HG03159 (cell line): ENCODE measurements around the gene RASA4.
"Not testable (repeated sequence)": the region's sequence is repeated elsewhere in the genome, so short reads cannot be mapped to it uniquely, and the experiment has no call there.

Experiments used
- ATAC-seq: cut with Tn5 transposase; IDR thresholded peaks from one replicate; pipeline ENCODE4 v1.9.1; 2021; ENCODE audit warnings: mild to moderate bottlenecking, moderate library complexity; ENCODE audit not compliant: unreplicated experiment

RASA4 gene

DNA sequence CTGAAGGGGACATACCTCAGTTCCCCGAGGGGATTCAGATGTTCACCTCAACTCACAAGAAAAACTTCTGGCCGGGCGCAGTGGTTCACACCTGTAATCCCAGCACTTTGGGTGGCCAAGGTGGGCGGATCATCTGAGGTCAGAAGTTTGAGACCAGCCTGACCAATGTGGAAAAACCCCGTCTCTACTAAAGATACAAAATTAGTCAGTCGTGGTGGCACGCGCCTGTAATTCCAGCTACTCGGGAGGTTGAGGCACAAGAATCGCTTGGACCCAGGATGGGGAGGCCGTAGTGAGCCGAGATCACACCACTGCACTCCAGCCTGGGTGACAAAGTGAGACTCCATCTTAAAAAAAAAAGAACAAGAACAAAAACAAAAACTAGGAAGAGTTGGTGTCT, 71.3 kb downstream of the RASA4 start:
- not testable (repeated sequence) for ATAC-seq

DNA sequence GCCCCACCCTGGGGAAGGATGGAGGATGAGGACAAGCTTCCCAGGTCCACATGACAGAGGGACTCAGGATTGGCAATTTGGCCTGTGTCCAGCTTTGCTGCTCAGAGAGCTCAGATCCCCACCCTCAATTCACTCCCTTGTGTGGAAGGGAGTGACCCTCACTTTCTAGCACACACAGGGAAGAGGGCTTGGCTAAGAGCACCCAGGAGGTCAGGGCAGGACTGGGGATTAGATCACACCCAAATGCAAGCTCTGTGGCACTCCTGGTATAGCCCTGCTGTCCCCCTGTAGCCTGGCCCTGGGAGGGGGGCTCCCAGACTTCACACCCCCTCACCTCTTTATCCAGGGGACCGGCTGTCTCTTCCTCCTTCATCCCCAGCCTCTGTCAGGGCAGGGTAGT, 72.2 kb downstream of the RASA4 start:
- not testable (repeated sequence) for ATAC-seq

DNA sequence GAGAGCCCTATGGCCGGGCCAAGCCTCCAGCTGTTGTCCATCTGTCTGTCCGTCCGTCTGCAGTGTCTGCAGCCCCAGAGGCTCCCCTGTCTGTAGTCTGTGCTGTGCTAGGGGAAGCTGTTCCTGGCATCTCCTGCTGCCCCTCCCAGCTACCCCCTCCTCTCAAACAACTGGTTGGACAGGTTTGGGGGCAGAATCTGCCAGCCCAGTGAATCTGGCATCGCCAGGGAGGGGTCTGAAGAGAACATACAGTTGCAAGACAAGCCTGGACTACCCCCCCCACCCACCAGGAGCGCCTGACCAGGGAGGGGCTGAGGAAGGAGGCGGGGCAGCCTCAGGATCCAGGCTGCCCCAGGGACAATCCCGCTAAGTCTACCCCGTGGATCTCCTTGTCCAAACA, 73.0 kb downstream of the RASA4 start, which contains the start of gene UPK3BL2:
Gene UPK3BL2, minus strand, starts transcription at position 101 of the 400 bp plus-strand sequence. Its CDS starts 60 bp downstream, at position 41.
- ATAC-seq, result not testable (repeated sequence)

DNA sequence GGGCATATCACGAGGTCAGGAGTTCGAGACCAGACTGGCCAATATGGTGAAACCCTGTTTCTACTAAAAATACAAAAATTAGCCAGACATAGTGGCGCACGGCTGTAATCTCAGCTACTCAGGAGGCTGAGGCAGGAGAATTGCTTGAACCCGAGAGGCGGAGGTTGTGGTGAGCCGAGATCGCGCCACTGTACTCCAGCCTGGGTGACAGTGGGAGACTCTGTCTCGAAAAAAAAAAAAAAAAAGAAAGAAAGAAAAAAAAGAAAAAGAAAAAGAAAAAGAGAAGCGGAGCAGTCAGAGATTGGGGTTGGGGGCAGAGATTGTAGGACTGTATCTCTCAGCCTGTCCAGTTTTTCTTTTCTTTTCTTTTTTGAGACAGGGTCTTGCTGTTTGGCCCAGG, 73.8 kb downstream of the RASA4 start:
- not testable (repeated sequence) for ATAC-seq

DNA sequence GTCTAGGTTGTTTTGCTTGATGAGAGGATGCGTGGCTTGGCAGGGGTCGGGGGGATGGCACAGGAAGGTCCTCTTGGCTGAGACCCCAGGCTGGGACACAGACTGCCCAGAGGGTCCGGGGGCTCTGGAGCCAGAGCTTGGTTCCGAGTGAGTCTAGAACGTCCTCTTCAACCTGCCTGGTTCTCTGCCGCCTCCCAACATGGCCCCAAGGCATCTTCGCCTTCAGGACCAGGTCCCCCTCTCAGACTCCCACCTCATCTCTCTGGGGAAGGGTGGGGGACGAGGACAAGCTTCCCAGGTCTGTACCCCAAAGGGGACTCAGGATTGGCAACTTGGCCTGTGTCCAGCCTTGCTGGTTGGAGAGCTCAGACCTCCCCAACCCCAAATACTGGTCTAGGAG, 74.5 kb downstream of the RASA4 start:
- ATAC-seq, result not testable (repeated sequence)

DNA sequence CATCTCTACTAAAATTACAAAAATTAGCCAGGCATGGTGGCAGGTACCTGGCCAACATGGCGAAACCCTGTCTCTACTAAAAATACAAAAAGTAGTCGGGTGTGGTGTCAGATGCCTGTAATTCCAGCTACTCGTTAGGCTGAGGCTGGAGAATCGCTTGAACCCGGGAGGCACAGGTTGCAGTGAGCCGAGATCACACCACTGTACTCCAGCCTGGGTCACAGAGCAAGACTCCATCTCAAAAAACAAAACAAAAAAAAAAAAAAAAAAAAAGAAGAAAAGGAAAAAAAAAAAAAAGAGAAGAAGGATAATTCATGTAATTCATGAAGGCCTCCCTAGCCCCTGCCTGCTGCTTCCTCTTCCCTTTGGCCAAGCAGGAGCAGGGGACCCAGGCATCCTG, 76.0 kb downstream of the RASA4 start:
- ATAC-seq, result not testable (repeated sequence)

DNA sequence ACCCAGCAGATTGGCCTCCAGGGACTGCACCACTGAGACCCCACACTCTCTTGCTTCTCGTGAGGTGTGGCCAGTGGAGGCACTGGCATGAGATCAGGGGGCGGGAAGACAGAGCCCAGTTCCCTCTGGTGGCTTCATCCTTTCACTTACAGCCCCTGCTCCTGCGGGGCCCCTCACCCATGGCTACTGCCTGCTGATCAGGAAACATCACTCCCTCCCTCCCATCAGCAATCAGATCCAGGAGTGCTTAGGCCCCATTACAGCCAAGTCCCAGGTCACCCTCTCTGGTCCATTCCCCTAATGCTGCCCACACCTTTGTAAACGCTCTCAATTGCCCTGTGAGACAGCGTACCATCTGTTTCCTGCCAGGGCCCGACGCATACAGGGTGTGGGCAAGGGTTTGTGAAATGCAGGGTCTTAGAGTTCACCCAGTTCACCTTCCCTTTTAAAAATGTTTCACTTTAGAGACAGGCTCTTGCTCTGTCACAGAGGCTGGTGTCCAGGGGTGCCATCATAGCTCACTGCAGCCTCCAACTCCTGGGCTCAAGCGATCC, 81.4 kb downstream of the RASA4 start:
- ATAC-seq, result not testable (repeated sequence)

DNA sequence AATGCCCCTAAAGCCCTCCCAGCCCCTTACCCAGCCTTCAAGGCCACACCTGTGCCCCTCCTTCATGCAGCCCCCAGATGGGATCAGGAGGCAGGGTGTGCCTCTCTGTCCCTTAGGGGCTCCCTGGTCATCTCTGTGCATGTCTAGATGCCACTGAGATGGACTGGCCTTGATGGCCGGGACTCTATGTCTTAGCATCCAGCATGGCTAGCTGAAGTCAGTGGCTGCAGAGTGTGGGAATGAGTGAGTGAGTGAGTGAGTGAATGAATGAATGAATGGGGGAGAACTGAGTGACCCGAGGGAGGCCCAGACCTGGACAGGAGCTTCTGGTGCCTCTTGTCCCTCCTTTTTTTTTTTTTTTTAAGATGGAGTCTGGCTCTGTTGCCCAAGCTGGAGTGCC, 84.4 kb downstream of the RASA4 start:
- not testable (repeated sequence) for ATAC-seq

DNA sequence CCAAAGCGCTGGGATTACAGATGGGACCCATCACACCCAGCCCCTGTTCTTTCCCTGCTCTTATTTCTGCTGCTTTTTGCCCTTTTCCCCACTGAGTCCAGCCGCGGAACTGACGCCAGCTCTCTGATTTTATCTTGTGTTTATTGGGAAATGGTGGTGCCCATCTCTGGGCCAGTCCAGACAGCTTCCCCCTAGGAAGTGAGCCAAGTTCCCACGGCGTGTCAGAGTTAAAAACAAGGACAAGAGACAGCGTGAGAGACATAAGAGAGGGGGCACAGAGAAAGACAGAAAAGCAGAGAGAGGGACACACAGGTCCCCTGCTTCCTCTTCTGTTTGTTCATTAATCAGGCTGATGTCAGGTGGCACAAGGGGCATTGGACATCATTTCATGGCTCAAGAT, 85.0 kb downstream of the RASA4 start:
- ATAC-seq, result not testable (repeated sequence)

DNA sequence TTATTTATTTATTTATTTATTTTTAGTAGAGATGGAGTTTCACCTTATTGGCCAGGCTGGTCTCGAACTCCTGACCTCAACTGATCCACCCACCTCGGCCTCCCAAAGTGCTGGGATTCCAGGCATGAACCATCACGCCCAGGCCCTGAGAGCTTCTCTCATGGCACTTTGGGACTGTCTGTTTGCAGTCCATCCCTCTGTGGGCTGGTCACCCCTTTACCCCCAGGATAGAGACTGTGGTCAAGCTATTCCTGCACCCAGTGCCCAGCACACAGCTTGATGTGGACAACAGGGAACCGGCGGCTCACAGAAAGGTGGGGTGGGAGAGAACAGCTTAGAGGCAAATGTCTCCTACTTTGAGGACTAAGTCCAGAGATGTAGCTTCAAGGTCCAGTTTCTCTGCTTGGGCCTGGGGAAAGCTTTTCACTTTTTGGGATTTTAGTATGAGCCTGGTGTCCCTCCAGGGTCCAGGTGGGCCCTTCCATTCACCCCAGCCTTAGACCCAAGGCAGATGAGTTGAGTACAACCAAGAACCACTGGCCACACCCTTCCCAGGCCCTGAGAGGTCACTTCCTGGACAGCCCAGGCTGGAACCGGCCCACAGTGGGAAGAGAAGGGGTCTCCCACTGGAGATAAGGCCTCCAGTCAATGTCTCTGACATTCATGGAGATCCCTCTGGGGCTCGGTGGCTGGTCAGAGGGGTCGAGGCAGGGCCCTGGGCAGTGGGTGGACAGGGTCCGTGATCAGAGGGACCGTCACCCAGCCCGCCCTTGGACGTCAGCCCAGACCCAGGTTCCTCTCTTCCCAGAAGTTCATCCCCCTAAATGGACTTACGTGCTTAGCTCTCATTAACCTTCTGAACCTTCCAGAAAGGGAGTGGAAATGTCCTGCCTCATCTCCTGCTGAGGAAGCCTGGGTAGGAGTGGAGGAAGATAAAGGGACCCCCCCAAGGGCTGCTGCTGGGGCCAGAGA, 88.4 kb downstream of the RASA4 start:
- ATAC-seq, result not testable (repeated sequence)

DNA sequence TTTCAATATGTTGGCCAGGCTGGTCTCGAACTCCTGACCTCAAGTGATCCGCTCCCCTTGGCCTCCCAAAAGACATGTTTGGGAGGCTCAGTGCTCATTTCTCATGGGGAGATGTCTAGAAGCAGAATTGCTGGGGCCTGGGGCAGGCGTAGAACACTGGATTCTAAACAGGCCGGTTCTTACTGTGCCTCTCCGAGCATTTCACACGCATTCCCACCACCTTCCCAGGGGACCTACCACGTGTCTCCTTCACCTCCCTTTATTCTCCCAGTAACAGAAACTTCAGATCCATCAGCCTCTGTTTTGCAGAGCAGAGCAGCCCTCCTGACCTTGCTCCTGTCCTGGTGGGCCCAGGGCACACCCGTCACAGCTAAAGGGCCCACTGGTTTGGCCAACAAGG, 89.4 kb downstream of the RASA4 start:
- ATAC-seq, result not testable (repeated sequence)

DNA sequence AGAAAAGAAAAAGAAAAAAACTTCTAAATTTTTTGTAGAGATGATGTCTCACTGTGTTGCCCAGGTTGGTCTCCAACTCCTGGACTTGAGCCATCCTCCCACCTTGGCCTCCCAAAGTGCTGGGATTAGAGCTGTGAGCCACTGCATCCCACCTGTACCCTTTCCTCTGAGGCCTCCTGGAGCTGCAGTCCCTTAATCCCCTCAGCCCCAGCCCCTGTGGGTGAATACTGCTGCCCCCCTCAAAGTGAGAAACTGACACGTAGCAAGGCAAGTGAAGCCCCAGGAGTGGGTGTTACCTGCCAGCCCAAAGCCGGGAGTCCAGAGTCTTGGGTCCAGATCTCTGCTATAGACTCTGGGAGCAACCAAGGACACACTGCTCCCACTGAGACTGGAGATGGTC, 91.8 kb downstream of the RASA4 start:
- ATAC-seq, result not testable (repeated sequence)
